ENCODE results near the gene GLCE.

DNA sequence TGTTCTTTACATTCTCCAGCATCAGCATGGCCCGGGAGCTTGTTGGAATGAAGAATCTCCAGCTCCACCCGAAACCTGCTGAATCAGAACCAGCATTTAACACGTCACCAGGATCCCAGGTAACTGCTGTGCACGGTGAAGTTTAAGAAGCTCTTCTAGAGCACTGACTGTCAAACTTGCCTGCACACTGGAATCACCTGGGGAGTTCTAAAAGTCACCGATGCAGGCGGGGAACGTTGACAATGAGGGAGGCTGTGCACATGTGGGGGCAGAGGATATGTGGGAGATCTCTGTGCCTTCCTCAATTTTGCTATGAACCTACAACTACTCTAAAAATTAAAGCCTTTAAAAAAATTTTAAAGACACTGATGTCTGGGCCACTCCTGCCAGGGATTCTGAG is 119.2 kb downstream of the GLCE start:
- TF ChIP-seq CTCF (IDR thresholded peaks at IDR 0.05 in 2 of 3, conservative IDR thresholded peaks at IDR 0.05 in 1 of 3; ENCODE audit: control insufficient read depth in 2 of 3, extremely low read depth in 1 of 3, insufficient read depth in 1 of 3, low read depth in 3 of 3, low read length in 3 of 3) = no peak
- TF ChIP-seq POLR2A (IDR thresholded peaks at IDR 0.05; ENCODE audit: low read depth, low read length) = no peak
- TF ChIP-seq EP300 (IDR thresholded peaks at IDR 0.05; ENCODE audit: borderline replicate concordance in 1 of 2, control insufficient read depth in 1 of 2, low read depth in 2 of 2, low read length in 2 of 2) = no peak
- no peak for TF ChIP-seq NR2C2 (IDR thresholded peaks at IDR 0.05; ENCODE audit: borderline replicate concordance, control insufficient read depth, insufficient read length, low read depth)
- TF ChIP-seq, protein P1, sequence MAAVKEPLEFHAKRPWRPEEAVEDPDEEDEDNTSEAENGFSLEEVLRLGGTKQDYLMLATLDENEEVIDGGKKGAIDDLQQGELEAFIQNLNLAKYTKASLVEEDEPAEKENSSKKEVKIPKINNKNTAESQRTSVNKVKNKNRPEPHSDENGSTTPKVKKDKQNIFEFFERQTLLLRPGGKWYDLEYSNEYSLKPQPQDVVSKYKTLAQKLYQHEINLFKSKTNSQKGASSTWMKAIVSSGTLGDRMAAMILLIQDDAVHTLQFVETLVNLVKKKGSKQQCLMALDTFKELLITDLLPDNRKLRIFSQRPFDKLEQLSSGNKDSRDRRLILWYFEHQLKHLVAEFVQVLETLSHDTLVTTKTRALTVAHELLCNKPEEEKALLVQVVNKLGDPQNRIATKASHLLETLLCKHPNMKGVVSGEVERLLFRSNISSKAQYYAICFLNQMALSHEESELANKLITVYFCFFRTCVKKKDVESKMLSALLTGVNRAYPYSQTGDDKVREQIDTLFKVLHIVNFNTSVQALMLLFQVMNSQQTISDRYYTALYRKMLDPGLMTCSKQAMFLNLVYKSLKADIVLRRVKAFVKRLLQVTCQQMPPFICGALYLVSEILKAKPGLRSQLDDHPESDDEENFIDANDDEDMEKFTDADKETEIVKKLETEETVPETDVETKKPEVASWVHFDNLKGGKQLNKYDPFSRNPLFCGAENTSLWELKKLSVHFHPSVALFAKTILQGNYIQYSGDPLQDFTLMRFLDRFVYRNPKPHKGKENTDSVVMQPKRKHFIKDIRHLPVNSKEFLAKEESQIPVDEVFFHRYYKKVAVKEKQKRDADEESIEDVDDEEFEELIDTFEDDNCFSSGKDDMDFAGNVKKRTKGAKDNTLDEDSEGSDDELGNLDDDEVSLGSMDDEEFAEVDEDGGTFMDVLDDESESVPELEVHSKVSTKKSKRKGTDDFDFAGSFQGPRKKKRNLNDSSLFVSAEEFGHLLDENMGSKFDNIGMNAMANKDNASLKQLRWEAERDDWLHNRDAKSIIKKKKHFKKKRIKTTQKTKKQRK (IDR thresholded peaks at IDR 0.05; ENCODE audit: low read depth, low read length) = no peak
- TF ChIP-seq, protein P2, sequence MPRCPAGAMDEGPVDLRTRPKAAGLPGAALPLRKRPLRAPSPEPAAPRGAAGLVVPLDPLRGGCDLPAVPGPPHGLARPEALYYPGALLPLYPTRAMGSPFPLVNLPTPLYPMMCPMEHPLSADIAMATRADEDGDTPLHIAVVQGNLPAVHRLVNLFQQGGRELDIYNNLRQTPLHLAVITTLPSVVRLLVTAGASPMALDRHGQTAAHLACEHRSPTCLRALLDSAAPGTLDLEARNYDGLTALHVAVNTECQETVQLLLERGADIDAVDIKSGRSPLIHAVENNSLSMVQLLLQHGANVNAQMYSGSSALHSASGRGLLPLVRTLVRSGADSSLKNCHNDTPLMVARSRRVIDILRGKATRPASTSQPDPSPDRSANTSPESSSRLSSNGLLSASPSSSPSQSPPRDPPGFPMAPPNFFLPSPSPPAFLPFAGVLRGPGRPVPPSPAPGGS (IDR thresholded peaks at IDR 0.05; ENCODE audit: borderline replicate concordance, insufficient read depth, low read depth, low read length, poor library complexity, severe bottlenecking) = no peak
- TF ChIP-seq POLR2AphosphoS2 (IDR thresholded peaks at IDR 0.05; ENCODE audit: low read depth, low read length) = no peak
- TF ChIP-seq EZH2 (IDR thresholded peaks at IDR 0.05; ENCODE audit: borderline replicate concordance, control insufficient read depth, low read depth, low read length) = no peak

Data from GM12878 (cell line).